Psoas muscle (tissue), 8 donors: Measurements from ENCODE around the gene MED6. TPM values are rescaled to one million over a fixed set of nuclear protein-coding genes. Genes with fewer than 3 reads are reported as not detected.
A peak's percentile ranks its signal among the peaks of the same experiment; 100 is the strongest.

Experiments
- ATAC-seq, 4 donors: fragments of 200-7000 bp; cut with Tn5 transposase; one replicate each; pipeline ENCODE4 v1.9.1; 2020; ENCODE audit warnings: moderate library complexity in 3 of 4, mild to moderate bottlenecking in 2 of 4
- DNase-seq, 2 donors: peaks; one replicate each; pipeline ENCODE4 v3.0.0-alpha.2; 2020
- H3K27ac ChIP-seq: fragments of 200-600 bp; one replicate; pipeline ENCODE4 v1.8.0; 2022
- H3K27me3 ChIP-seq, 3 donors: fragments of 200-600 bp in 1 of 3; one replicate each; pipeline versions ENCODE4 v1.6.1 to v1.8.0; 2013 to 2022; ENCODE audit warnings: low read length in 2 of 3, mild to moderate bottlenecking in 2 of 3, moderate library complexity in 1 of 3; ENCODE audit not compliant: insufficient read depth in 3 of 3
- H3K36me3 ChIP-seq, 2 donors: fragments of 200-600 bp in 1 of 2; one replicate each; pipeline versions ENCODE4 v1.6.1 to v1.8.0; 2013 to 2022; ENCODE audit warnings: low read depth in 1 of 2, mild to moderate bottlenecking in 1 of 2, moderate library complexity in 1 of 2; ENCODE audit not compliant: insufficient read depth in 1 of 2
- H3K4me1 ChIP-seq: fragments of 200-600 bp; one replicate; pipeline ENCODE4 v1.8.0; 2022
- H3K4me3 ChIP-seq: fragments of 200-600 bp; one replicate; pipeline ENCODE4 v1.8.0; 2022; ENCODE audit warnings: mild to moderate bottlenecking
- H3K9me3 ChIP-seq: fragments of 200-600 bp; one replicate; pipeline ENCODE4 v1.8.0; 2022
- WGBS, 3 donors: extraction: QIAGEN DNeasy Blood & Tissue Kit; methylation state at CpG; one replicate each; pipeline versions ENCODE4 v1.1.6 to v1.1.7; 2013; 5-methylcytosine and 5-hydroxymethylcytosine counted together
- intact Hi-C, 2 donors: fragments of 100-400 bp; cut with DNase I; formaldehyde crosslinking; loops; one replicate each; pipeline versions ENCODE4 v1.11.0 to v1.14.2; 2022
- polyA plus RNA-seq, 3 donors: library from polyadenylated mRNA; stranded (reverse); fragments of 200-250 nt; gene quantifications; one replicate each; pipeline ENCODE4 v1.2.3, GENCODE V29; 2013
- total RNA-seq, 4 donors: library from RNA; stranded (reverse); fragmentation: NEBNext Ultra II Directional in 2 of 4; extraction: Animal tissue kit (Norgen Biotek cat#: 25700) in 2 of 4; gene quantifications; one replicate each; pipeline versions ENCODE4 v1.2.1 to v1.2.4, GENCODE V29; 2021 to 2023
- TF ChIP-seq, protein P1 (sequence below): fragments of 200-600 bp; IDR thresholded peaks from one replicate; pipeline ENCODE4 v1.8.0; 2022; ENCODE audit warnings: antibody characterized with exemption
- donor health status: healthy with polysubstance abuse.
- donor health status: DM: no; HTN: no; CAD: no; lungs with moderate emphysema.
- donor health status: Bipolar disorder and iron deficiency.
- donor health status: healthy.
- donor health status: DM: yes; HTN: yes; CAD: no.
- donor health status: DM: no; HTN: no; CAD: no.
- donor health status: DM: no; HTN: no; CAD: no.
- donor health status: DM: yes; HTN: yes; CAD: no.

The MED6 gene
- total and polyA plus RNA-seq, 7 donors: 20.3 to 37.2 (median 27.3) TPM

DNA sequence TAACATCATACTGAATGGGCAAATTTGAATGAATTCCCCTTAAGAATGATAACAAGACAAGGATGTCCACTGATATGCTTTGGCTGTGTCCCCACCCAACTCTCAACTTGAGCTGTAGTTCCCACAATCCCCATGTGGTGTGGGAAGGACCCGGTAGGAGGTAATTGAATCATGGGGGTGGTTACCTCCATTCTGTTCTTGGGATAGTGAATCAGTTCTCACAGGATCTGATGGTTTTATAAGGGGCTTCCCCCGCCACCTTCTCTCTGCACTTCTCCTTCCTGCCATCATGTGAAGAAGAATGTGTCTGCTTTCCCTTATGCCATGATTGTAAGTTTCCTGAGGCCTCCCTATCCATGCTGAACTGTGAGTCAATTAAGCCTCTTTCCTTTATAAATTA, 29.3 kb downstream of the MED6 start:
- Histone ChIP-seq H3K9me3 (no peaks in the 10 kb centered on the region), H3K36me3 (peaks cover 2 to 28% of the 10 kb centered on the region in 2 donors), H3K27ac (no peak overlapping the region), H3K4me1 (no peaks in the 10 kb centered on the region), H3K4me3 (no peak overlapping the region), H3K27me3 (no peaks in the 10 kb centered on the region)
- ATAC-seq (no peak), DNase-seq (no peak)
- intact Hi-C loops: no loop called here
- 89 to 92% (median 89%) methylated on average over 2 of the region's 2 CpGs for WGBS, 3 donors
- TF ChIP-seq, protein P1, sequence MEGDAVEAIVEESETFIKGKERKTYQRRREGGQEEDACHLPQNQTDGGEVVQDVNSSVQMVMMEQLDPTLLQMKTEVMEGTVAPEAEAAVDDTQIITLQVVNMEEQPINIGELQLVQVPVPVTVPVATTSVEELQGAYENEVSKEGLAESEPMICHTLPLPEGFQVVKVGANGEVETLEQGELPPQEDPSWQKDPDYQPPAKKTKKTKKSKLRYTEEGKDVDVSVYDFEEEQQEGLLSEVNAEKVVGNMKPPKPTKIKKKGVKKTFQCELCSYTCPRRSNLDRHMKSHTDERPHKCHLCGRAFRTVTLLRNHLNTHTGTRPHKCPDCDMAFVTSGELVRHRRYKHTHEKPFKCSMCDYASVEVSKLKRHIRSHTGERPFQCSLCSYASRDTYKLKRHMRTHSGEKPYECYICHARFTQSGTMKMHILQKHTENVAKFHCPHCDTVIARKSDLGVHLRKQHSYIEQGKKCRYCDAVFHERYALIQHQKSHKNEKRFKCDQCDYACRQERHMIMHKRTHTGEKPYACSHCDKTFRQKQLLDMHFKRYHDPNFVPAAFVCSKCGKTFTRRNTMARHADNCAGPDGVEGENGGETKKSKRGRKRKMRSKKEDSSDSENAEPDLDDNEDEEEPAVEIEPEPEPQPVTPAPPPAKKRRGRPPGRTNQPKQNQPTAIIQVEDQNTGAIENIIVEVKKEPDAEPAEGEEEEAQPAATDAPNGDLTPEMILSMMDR: no peak

DNA sequence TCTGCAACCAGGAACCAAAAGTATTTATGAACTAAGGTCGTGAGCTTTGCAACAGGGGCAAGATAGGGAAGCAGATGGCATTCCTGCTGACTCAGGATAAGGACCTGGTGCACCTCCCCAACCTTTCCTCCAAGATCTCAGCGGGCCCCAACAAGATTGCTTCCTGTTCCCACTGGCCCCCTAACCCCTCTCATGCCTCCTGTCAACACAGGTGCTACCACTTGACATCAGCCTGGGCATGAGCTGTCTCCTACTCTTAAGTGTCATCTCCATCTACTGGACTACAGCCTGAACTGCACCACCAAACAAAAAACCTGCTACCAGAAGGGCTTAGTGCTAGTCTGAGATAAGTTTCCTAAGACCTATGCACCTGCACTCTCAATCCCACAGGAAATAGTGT, 32.7 kb downstream of the MED6 start:
- Histone ChIP-seq H3K36me3 (peaks cover 2 to 42% of the 10 kb centered on the region in 2 donors), H3K9me3 (no peaks in the 10 kb centered on the region), H3K4me3 (no peak overlapping the region), H3K27me3 (no peaks in the 10 kb centered on the region), H3K4me1 (no peaks in the 10 kb centered on the region), H3K27ac (no peak overlapping the region)
- intact Hi-C loops: no loop called here
- DNase-seq (no peak), ATAC-seq (peak; percentile 40 to 69 (median 62))
- TF ChIP-seq, protein P1: peak; percentile 37
- WGBS, 3 donors: 55 to 73% (median 62%) methylated on average over 2 of the region's 2 CpGs

GRCh38 chr14:70563869-70564268, 36.6 kb downstream of the MED6 start:
- H3K9me3 ChIP-seq: no peaks in the 10 kb centered on the region
- TF ChIP-seq, protein P1: no peak
- peak; percentile 12 to 52 for DNase-seq
- H3K4me3 ChIP-seq: no peak overlapping the region
- H3K27me3 ChIP-seq: no peaks in the 10 kb centered on the region
- no peaks in the 10 kb centered on the region for H3K4me1 ChIP-seq
- ATAC-seq: peak in 3 of 4 donors; percentile 67 to 71 (median 70)
- intact Hi-C loops: no loop called here
- 33 to 94% (median 92%) methylated on average over 1 of the region's 1 CpG for WGBS, 3 donors
- no peak overlapping the region for H3K27ac ChIP-seq
- peaks cover 2 to 56% of the 10 kb centered on the region in 2 donors for H3K36me3 ChIP-seq

DNA sequence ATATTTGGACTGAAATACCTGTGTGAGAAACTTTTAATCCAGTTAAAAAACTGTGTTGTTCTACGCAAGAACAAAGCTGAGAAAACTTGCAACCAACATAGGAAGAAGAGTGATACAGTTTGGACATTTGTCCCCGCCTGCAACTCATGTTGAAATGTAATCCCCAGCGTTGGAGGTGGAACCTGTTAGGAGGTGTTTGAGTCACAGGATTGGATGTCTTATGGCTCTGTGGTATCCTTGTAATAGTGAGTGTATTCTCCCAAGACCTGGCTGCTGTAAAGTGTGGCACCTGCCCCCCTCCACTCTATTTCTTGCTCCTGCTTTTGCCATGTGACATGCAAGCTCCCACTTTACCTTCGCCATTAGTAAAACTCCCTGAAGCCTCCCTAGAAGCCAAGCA, 37.0 kb downstream of the MED6 start:
- Histone ChIP-seq H3K9me3 (no peaks in the 10 kb centered on the region), H3K36me3 (peaks cover 2 to 57% of the 10 kb centered on the region in 2 donors), H3K27me3 (no peaks in the 10 kb centered on the region), H3K27ac (no peak overlapping the region), H3K4me3 (no peak overlapping the region), H3K4me1 (no peaks in the 10 kb centered on the region)
- TF ChIP-seq, protein P1: no peak
- DNase-seq (no peak), ATAC-seq (peak in 3 of 4 donors; percentile 55 to 66 (median 59))
- intact Hi-C loops: no loop called here
- 82 to 91% (median 90%) methylated on average over 4 of the region's 4 CpGs for WGBS, 3 donors

DNA sequence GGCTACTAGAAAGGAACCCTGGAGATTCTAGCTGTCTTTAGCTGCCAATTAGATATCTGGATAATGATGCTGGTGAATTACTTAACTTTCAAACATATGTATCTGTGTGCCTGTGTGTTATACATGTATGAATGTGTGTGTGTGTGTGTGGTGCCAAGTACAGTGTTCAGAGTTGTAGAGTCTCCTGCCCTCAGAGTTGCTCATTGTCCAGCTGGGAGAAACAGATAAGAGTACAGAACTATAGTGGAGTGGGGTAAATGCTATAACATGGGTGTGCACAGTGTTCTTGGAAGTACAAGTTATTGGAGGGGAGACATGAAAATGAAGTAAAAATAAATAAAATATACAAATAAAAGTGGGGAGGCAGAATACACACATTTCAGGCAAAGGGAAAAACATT, 42.1 kb downstream of the MED6 start:
- no peaks in the 10 kb centered on the region for H3K9me3 ChIP-seq
- H3K4me3 ChIP-seq: no peak overlapping the region
- H3K36me3 ChIP-seq: peaks cover 2 to 29% of the 10 kb centered on the region in 2 donors
- ATAC-seq (no peak), DNase-seq (no peak)
- H3K27ac ChIP-seq: no peak overlapping the region
- TF ChIP-seq, protein P1: no peak
- H3K4me1 ChIP-seq: peaks cover 4% of the 10 kb centered on the region
- intact Hi-C loops: no loop called here
- no peaks in the 10 kb centered on the region for H3K27me3 ChIP-seq
